Right cardiac atrium (tissue), 5 donors: ENCODE results near the gene DDX31. TPM values are rescaled to one million over a fixed set of nuclear protein-coding genes. Genes with fewer than 3 reads are reported as not detected.
A peak's percentile ranks its signal among the peaks of the same experiment; 100 is the strongest.
"Not testable (repeated sequence)": the region's sequence is repeated elsewhere in the genome, so short reads cannot be mapped to it uniquely, and the experiment has no call there.

Experiments
- ATAC-seq, 2 donors: fragments of 200-7000 bp; cut with Tn5 transposase; one replicate each; pipeline versions ENCODE4 v1.8.0 to v1.9.1; 2020; ENCODE audit warnings: moderate library complexity in 2 of 2, mild to moderate bottlenecking in 1 of 2
- DNase-seq, 3 donors: peaks; one replicate each; pipeline ENCODE4 v3.0.0-alpha.2; 2020
- H3K27ac ChIP-seq: one replicate; pipeline ENCODE4 v1.5.1; 2013; ENCODE audit warnings: mild to moderate bottlenecking, low read length, control low read depth, moderate library complexity
- H3K27me3 ChIP-seq: one replicate; pipeline ENCODE4 v1.6.1; 2013; ENCODE audit not compliant: control insufficient read depth, insufficient read depth
- H3K4me1 ChIP-seq: one replicate; pipeline ENCODE4 v1.6.1; 2013; ENCODE audit warnings: low read length; ENCODE audit not compliant: control insufficient read depth, insufficient read depth
- H3K4me3 ChIP-seq: one replicate; pipeline ENCODE4 v1.5.1; 2013; ENCODE audit warnings: low read length, control low read depth
- H3K9me3 ChIP-seq: one replicate; pipeline ENCODE4 v1.6.1; 2013; ENCODE audit warnings: low read length; ENCODE audit not compliant: control insufficient read depth
- WGBS: extraction: QIAGEN DNeasy Blood & Tissue Kit; methylation state at CpG from one replicate; pipeline ENCODE4 v1.1.7; 2013; 5-methylcytosine and 5-hydroxymethylcytosine counted together
- intact Hi-C, 4 donors: fragments of 100-400 bp; cut with DNase I; formaldehyde crosslinking; loops; one replicate each; pipeline versions ENCODE4 v1.11.0 to v1.14.0; 2022 to 2023
- long read RNA-seq, 4 donors: library from polyadenylated mRNA; unstranded; transcript quantifications; one replicate each; pipeline ENCODE4 v2.0.0, GENCODE V29; 2020 to 2021
- polyA plus RNA-seq: library from polyadenylated mRNA; stranded (reverse); fragments of 200-250 nt; gene quantifications from one replicate; pipeline ENCODE4 v1.2.3, GENCODE V29; 2013
- total RNA-seq, 4 donors: library from RNA; stranded (reverse); fragmentation: NEBNext Ultra II Directional; extraction: Animal tissue kit (Norgen Biotek cat#: 25700); gene quantifications; one replicate each; pipeline ENCODE4 v1.2.1, GENCODE V29; 2021
- donor health status: healthy with polysubstance abuse.
- donor health status: DM: no; HTN: yes; CAD: no.
- donor health status: DM: no; HTN: no; CAD: no.
- donor health status: DM: no; HTN: yes; CAD: no; lungs with severe emphysema.
- donor health status: DM: yes; HTN: yes; CAD: no.

DDX31 gene
- total RNA-seq (1 to 10 TPM; 3.7 to 7.4 (median 5.2) TPM), polyA plus RNA-seq (2.7 TPM)
- long read RNA-seq, donor 1, full-length matches to known transcripts = 3 of 6 reads
- long read RNA-seq, donor 1, partial matches to known transcripts = 0 of 6 reads
- long read RNA-seq, donor 1, other reads (novel, unspliced or antisense) = 3 of 6 reads
- long read RNA-seq, donor 2, full-length matches to known transcripts = 1 of 3 reads
- long read RNA-seq, donor 2, partial matches to known transcripts = 1 of 3 reads
- long read RNA-seq, donor 2, other reads (novel, unspliced or antisense) = 1 of 3 reads
- long read RNA-seq, donor 3, full-length matches to known transcripts = 17 of 20 reads
- long read RNA-seq, donor 3, partial matches to known transcripts = 0 of 20 reads
- long read RNA-seq, donor 3, other reads (novel, unspliced or antisense) = 3 of 20 reads
- long read RNA-seq, donor 4, full-length matches to known transcripts = 1 of 1 reads
- long read RNA-seq, donor 4, partial matches to known transcripts = 0 of 1 reads
- long read RNA-seq, donor 4, other reads (novel, unspliced or antisense) = 0 of 1 reads

DNA sequence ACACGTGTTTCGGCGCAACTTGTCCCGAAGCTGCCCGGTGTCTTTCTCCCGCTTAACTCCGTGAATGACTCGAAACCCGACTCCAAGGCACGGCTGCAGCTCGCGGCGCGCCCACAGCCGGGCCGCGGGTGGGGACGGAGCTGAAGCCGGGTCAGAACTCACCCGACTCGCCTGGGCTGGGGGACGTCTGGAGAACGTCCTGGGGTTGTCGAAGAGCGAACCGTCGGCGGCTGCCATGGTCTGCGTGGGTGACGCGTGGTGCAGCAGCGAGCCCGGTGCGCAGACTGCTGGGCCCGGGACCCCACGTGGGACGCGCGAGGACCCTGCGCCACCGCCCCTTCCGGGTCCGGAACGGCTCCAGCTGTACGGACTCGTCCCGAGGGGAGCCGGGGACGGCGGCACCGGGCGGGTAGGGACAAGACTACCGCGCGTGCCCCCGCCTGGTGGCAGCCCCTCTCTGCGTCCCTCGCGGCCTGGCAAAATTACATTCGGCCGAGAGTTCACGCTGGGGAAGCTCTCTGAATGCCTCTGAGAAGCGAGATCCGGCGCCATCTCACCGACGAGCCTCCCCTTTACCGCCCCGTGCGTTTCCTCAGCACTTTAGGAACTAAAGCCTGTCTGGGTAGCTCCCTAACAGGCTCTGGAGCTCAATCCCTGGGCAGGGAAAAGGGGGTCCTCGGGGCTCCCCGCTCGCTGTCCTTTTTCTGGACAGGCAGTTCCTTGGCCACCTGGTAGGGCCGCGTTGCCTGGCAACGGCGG lies at the start of gene DDX31:
Gene DDX31, minus strand, starts transcription at position 286 of the 759 bp plus-strand sequence. Its CDS starts 49 bp downstream, at position 237.
- ATAC-seq = peak; percentile 98 to 99
- peak; percentile 90 to 96 (median 95) for DNase-seq
- intact Hi-C loops = loop anchor here in 1 of 4 donors (10.0 kb wide), 1 partner anchor 125 kb away; no protein-coding TSS in a partner anchor
- Histone ChIP-seq H3K4me3 (peak within 1 kb of the TSS; percentile 78), H3K4me1 (no peaks in the 10 kb centered on the region), H3K27me3 (no peaks in the 10 kb centered on the region), H3K27ac (peak within 1 kb of the TSS; percentile 90), H3K9me3 (no peaks in the 10 kb centered on the region)
- WGBS = under 1% methylated on average over 77 of the region's 77 CpGs

DNA sequence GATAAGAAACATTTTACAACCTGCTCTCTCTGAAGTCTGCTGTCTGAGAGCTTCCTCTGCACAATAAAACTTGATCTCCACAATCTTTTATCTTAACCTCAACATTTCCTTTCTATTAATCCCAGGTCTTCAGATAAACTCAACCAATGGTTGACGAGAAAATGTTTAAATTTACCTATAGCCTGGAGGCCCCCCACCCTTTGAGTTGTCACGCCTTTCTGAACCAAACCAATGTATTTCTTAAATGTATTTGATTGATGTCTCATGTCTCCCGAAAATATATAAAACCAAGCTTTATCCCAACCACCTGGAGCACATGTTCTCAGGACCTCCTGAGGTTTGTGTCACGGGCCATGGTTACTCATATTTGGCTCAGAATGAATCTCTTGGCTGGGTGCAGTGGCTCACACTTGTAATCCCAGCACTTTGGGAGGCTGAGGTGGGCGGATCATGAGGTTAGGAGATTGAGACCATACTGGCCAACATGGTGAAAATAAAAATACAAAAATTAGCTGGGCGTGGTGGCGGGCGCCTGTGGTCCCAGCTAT lies 48.7 kb upstream of the DDX31 start:
- ATAC-seq, H3K27me3 ChIP-seq, H3K9me3 ChIP-seq, DNase-seq, H3K27ac ChIP-seq, H3K4me1 ChIP-seq, H3K4me3 ChIP-seq, intact Hi-C loops: not testable (repeated sequence)
- 74% methylated on average over 8 of the region's 8 CpGs for WGBS

DNA sequence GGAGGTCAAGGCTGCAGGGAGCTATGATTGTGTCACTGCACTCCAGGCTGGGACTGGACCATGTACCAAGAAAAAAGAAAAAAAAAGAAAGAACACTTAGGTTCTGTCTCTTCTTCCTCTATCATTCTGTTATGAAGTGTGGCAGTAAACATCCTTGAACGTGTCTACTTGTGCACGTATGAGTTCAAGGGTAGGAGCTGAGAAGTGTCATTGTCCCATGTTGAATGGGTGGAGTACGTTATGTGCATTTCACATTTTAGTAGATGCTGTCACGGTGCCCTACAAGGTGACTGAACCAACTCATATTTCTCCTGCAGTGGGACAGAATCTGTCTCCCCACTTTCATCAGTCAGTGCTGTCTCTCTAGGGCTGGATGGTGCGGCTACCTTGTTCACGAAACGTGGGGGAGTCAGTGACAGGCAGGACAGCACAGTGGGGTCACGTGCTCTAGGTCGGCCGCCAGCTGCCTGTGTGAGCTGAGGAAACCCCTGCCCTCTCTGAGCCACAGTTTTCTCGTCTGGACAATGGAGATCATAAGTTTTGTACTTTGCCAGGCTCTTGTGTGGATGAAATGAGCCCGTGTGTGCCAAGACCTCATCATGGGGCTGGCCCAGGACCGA lies 47.7 kb upstream of the DDX31 start:
- ATAC-seq (no peak), DNase-seq (no peak)
- Histone ChIP-seq H3K27me3 (no peaks in the 10 kb centered on the region), H3K9me3 (no peaks in the 10 kb centered on the region), H3K4me1 (no peaks in the 10 kb centered on the region), H3K4me3 (no peak overlapping the region), H3K27ac (no peak overlapping the region)
- intact Hi-C loops = no loop called here
- 69% methylated on average over 13 of the region's 13 CpGs for WGBS

DNA sequence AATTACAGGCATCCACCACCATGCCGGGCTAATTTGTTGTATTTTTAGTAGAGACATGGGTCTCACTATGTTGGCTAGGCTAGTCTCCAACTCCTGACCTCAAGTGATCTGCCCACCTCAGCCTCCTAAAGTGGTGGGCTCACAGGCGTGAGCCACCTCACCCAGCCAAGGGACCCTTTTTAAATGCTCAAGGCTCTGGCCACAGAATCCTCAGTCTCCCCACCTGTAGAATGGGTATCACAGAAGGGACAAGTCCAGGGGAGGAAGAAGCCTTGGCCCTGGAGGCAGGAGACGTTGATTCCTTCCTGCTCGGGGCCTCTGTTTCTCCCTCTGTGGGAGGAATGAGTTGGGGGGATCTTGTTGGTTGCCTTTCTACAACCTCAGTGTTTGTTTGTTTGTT lies 46.2 kb upstream of the DDX31 start:
- no peak for ATAC-seq
- intact Hi-C loops = no loop called here
- Histone ChIP-seq H3K27ac (no peak overlapping the region), H3K27me3 (no peaks in the 10 kb centered on the region), H3K4me1 (no peaks in the 10 kb centered on the region), H3K4me3 (no peak overlapping the region), H3K9me3 (no peaks in the 10 kb centered on the region)
- WGBS = 78% methylated on average over 4 of the region's 4 CpGs
- DNase-seq = no peak

DNA sequence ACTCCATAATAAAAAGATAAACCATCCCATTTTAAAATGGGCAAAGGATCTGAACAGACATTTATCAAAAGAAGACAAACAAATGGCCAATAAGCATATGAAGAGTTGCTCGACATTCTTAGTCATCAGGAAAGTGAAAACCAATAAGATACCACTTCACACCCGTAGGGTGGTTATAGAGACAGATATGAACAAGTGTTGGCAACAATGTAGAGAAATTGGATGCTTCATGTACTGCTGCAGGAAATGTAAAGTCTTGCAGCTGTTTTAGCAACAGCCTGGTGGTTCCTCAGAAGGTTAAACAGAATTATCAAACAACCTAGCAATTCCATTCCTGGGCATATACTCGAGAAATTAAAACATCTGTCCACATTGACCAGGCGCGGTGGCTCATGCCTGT lies 43.0 kb upstream of the DDX31 start:
- intact Hi-C loops = no loop called here
- DNase-seq (no peak), ATAC-seq (no peak)
- WGBS = 78% methylated on average over 5 of the region's 5 CpGs
- Histone ChIP-seq H3K27me3 (no peaks in the 10 kb centered on the region), H3K4me3 (no peak overlapping the region), H3K27ac (no peak overlapping the region), H3K9me3 (no peaks in the 10 kb centered on the region), H3K4me1 (no peaks in the 10 kb centered on the region)

DNA sequence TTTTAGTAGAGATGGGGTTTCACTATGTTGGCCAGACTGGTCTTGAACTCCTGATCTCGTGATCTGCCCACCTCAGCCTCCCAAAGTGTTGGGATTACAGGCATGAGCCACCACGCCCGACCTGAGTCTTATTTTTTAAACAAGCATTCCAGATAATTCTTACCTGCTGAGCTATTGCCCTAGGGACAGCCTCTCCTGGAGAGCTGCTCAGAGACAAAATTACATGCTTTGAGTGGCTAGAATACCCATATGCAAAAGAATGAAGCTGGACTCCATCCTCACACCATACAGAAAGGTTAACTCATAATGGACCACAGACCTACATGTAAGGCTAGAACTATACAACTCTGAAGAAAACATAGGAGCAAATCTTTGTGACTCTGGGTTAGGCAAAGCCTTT lies 42.1 kb upstream of the DDX31 start:
- Histone ChIP-seq H3K27ac (no peak overlapping the region), H3K4me3 (no peak overlapping the region), H3K27me3 (no peaks in the 10 kb centered on the region), H3K4me1 (no peaks in the 10 kb centered on the region), H3K9me3 (no peaks in the 10 kb centered on the region)
- no peak for ATAC-seq
- 89% methylated on average over 3 of the region's 3 CpGs for WGBS
- DNase-seq = no peak
- intact Hi-C loops = no loop called here

DNA sequence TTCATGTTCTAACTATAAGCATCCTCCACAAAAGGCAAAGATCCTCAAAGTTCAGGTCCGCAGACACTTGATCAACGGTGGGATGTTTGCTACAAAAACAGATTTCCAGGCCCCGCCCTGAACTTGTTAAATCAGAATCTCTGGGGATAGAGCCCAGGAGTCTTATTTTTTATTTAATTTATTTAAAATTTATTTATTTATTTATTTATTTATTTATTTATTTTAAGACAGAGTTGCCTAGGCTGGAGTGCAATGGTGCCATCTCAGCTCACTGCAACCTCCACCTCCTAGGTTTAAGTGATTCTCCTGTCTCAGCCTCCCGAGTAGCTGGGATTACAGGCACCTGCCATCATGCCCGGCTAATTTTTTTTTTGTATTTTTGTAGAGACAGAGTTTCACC lies 41.4 kb upstream of the DDX31 start:
- not testable (repeated sequence) for ATAC-seq

DNA sequence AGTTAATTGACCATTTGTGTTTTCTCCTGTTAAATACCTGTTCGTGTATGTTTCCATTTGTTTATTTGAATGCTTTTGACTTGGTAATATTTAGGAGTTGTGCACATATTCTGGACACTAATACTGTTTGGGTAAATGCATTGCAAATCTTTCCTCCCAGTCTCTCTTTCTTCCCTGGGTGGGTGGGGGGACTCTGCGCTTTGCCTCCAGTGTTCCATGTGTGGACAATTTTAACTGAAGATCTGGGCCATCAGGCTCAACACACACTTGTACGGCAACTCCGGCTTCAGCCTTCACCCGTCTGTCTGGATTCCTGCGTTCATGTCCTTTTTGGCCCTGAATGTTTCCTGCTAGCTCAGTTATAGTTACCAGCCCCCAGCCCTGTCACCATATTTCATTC lies 40.5 kb upstream of the DDX31 start:
- no peak for DNase-seq
- Histone ChIP-seq H3K9me3 (no peaks in the 10 kb centered on the region), H3K4me3 (no peak overlapping the region), H3K4me1 (no peaks in the 10 kb centered on the region), H3K27me3 (peaks cover 3% of the 10 kb centered on the region), H3K27ac (no peak overlapping the region)
- ATAC-seq = no peak
- intact Hi-C loops = no loop called here
- 80% methylated on average over 6 of the region's 6 CpGs for WGBS

More for the DNA sequence above, 41.4 kb upstream of the DDX31 start:
- H3K27ac ChIP-seq, H3K4me1 ChIP-seq, H3K4me3 ChIP-seq, intact Hi-C loops, H3K9me3 ChIP-seq, DNase-seq, H3K27me3 ChIP-seq: not testable (repeated sequence)
- 92% methylated on average over 5 of the region's 5 CpGs for WGBS

DNA sequence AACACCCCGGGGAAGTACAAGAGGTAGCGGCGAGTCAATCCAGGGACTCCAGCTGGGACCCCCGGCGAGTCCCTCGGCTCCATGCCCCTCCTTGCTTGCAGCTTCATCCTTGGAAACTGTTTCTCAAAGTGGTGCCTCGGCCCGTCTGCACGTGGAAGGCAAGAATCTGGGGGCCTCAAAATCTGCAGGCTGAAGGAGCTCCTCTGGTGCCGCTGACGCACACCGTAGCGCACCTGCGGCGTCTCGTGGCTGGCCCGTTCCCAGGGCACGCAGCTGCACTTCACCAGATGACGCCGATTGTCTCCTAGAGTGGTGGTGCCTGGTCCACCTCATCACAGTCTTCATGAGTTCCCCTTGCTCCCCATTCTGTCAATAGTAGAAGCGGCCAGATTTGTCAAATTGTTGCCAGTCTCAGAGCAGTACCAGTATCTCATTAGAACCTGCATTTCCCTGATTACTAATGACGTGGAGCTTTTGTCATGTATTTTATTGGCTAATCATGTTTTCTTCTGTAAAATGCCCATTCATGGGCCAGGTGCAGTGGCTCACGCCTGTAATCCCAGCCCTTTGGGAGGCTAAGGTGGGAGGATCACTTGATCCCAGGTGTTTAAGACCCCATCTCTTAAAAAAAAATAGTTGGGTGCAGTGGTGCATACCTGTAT lies 39.1 kb upstream of the DDX31 start:
- no peak for DNase-seq
- WGBS = 85% methylated on average over 23 of the region's 23 CpGs
- ATAC-seq = no peak
- H3K4me3 ChIP-seq = no peak overlapping the region
- intact Hi-C loops = no loop called here
- H3K27me3 ChIP-seq = peaks cover 3% of the 10 kb centered on the region
- H3K9me3 ChIP-seq = no peaks in the 10 kb centered on the region
- H3K27ac ChIP-seq = no peak overlapping the region
- H3K4me1 ChIP-seq = no peaks in the 10 kb centered on the region

DNA sequence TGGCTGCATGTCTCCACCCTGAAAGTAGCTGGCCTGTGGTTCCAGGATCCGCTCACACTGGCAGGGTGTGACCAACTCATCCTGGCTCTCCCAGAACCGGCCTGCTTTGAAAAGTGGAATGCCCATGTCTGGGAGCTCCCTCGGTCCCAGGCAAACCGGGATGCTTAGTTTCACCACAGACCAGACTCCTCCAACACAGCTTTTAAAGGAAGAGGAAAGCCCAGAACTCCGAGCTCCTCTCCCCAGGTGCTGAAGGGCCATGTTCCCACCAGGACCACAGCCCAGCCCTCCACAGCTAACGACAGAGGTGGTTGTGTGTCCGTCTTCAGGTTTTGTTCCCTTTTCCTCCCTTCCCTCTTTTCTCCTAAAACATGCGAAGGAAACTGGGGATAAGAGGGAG lies 38.5 kb upstream of the DDX31 start:
- Histone ChIP-seq H3K27me3 (peaks cover 3% of the 10 kb centered on the region), H3K9me3 (no peaks in the 10 kb centered on the region), H3K4me3 (no peak overlapping the region), H3K4me1 (no peaks in the 10 kb centered on the region), H3K27ac (no peak overlapping the region)
- ATAC-seq = no peak
- intact Hi-C loops = no loop called here
- 83% methylated on average over 8 of the region's 8 CpGs for WGBS
- DNase-seq = no peak
